Neutrophil (primary cell): ENCODE measurements around the gene CERS1.

Source experiments
- H3K27ac ChIP-seq: fragments of 200-600 bp; sonication (generic); 2 replicates; pipeline ENCODE4 v1.5.1; 2016; ENCODE audit warnings: mild to moderate bottlenecking, moderate library complexity
- H3K27me3 ChIP-seq: fragments of 200-600 bp; sonication (generic); 2 replicates; pipeline ENCODE4 v1.6.0; 2016; ENCODE audit warnings: mild to moderate bottlenecking
- H3K36me3 ChIP-seq: fragments of 200-600 bp; sonication (generic); 2 replicates; pipeline ENCODE4 v1.5.1; 2017
- H3K4me1 ChIP-seq, 2 experiments: fragments of 200-600 bp in 1 of 2; sonication (generic) in 1 of 2; 1 replicate in 1 of 2; 2 replicates in 1 of 2; pipeline versions ENCODE4 v1.5.1 to v1.6.1; 2013 to 2016; ENCODE audit warnings: low read depth in 1 of 2, low read length in 1 of 2, mild to moderate bottlenecking in 1 of 2, moderate library complexity in 1 of 2; ENCODE audit not compliant: control insufficient read depth in 1 of 2, insufficient read depth in 1 of 2
- H3K4me3 ChIP-seq, 2 experiments: fragments of 200-600 bp in 1 of 2; sonication (generic) in 1 of 2; 1 replicate in 1 of 2; 2 replicates in 1 of 2; pipeline ENCODE4 v1.5.1; 2013 to 2016; ENCODE audit warnings: low read depth in 1 of 2, low read length in 1 of 2, mild to moderate bottlenecking in 1 of 2, moderate library complexity in 1 of 2
- H3K9me3 ChIP-seq: fragments of 200-600 bp; sonication (generic); 2 replicates; pipeline ENCODE4 v1.5.1; 2016
- TF ChIP-seq, protein P1 (sequence below): fragments of 200-600 bp; sonication (generic); IDR thresholded peaks from 2 replicates; pipeline ENCODE4 v1.5.1; 2016; ENCODE audit warnings: antibody characterized with exemption

CERS1 gene

GRCh38 chr19:18833141-18833476, 62.8 kb downstream of the CERS1 start:
- TF ChIP-seq, protein P1, sequence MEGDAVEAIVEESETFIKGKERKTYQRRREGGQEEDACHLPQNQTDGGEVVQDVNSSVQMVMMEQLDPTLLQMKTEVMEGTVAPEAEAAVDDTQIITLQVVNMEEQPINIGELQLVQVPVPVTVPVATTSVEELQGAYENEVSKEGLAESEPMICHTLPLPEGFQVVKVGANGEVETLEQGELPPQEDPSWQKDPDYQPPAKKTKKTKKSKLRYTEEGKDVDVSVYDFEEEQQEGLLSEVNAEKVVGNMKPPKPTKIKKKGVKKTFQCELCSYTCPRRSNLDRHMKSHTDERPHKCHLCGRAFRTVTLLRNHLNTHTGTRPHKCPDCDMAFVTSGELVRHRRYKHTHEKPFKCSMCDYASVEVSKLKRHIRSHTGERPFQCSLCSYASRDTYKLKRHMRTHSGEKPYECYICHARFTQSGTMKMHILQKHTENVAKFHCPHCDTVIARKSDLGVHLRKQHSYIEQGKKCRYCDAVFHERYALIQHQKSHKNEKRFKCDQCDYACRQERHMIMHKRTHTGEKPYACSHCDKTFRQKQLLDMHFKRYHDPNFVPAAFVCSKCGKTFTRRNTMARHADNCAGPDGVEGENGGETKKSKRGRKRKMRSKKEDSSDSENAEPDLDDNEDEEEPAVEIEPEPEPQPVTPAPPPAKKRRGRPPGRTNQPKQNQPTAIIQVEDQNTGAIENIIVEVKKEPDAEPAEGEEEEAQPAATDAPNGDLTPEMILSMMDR = no peak
- peak overlapping the region; percentile 81 to 90 for H3K4me3 ChIP-seq
- H3K36me3 ChIP-seq = peaks cover 22% of the 10 kb centered on the region
- H3K27me3 ChIP-seq = peaks cover 24% of the 10 kb centered on the region
- no peaks in the 10 kb centered on the region for H3K9me3 ChIP-seq
- H3K27ac ChIP-seq = peak overlapping the region; percentile 91
- H3K4me1 ChIP-seq = peaks cover 41 to 43% of the 10 kb centered on the region in 2 experiments

DNA sequence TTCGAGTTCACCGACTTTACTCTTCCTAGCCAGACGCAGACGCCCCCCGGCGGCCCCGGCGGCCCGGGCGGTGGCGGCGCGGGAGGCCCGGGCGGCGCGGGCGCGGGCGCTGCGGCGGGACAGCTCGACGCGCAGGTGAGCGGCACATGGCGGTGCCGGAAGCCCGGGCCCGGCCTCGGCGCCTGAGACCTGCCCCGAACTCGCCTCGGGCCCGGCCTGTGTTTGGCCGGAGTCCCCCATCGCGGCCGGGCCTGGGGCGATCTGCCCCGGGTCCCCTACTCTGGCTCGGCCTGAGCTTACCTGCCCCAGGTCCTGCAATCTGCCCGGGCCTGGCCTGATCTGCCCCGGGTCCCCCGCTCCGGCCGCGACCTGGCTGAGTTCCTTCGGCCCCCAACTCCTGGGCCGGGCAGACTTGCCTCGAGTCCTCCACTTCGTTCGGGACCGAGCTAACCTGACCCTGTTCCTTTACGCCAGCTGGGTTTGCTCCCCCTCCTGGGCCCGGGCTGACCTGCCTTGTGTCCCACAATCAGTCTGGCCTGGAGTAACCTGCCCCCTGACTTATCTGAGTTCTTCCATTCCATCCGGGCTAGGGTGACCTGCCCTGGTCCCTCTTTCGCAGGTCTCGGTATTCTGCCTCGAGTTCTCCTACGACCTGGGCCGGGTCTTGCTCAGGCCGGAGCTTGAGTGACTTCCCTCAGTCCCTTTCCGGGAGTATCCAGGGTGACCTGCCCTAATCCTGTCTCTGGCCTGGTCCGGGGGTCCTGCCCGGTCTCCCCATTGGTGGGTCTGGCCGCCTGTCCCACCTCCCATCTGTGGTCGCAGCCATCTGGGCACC, 63.4 kb downstream of the CERS1 start:
- H3K36me3 ChIP-seq = peaks cover 16% of the 10 kb centered on the region
- TF ChIP-seq, protein P1 = no peak
- peaks cover 41 to 43% of the 10 kb centered on the region in 2 experiments for H3K4me1 ChIP-seq

GRCh38 chr19:18831524-18832305, 64.2 kb downstream of the CERS1 start, which contains the start of gene UPF1:
Gene UPF1, plus strand, starts transcription at chr19:18831959. Its CDS starts 251 bp downstream, at chr19:18832210.
- Histone ChIP-seq H3K4me3 (peak within 1 kb of the TSS; percentile 81 to 90), H3K4me1 (peaks cover 41 to 43% of the 10 kb centered on the region in 2 experiments), H3K9me3 (no peaks in the 10 kb centered on the region), H3K36me3 (peaks cover 10% of the 10 kb centered on the region), H3K27ac (peak within 1 kb of the TSS; percentile 91), H3K27me3 (peaks cover 38% of the 10 kb centered on the region)
- TF ChIP-seq, protein P1 = peak; percentile 73

More for the DNA sequence above, 63.4 kb downstream of the CERS1 start:
- peak overlapping the region; percentile 81 to 90 for H3K4me3 ChIP-seq
- H3K27ac ChIP-seq = peak overlapping the region; percentile 91
- H3K9me3 ChIP-seq = no peaks in the 10 kb centered on the region
- peaks cover 30% of the 10 kb centered on the region for H3K27me3 ChIP-seq

GRCh38 chr19:18830488-18830887, 65.5 kb downstream of the CERS1 start:
- TF ChIP-seq, protein P1 = no peak
- no peak overlapping the region for H3K27ac ChIP-seq
- peaks cover 50% of the 10 kb centered on the region for H3K27me3 ChIP-seq
- peaks cover 33 to 35% of the 10 kb centered on the region in 2 experiments for H3K4me1 ChIP-seq
- H3K9me3 ChIP-seq = no peaks in the 10 kb centered on the region
- no peak overlapping the region for H3K4me3 ChIP-seq
- H3K36me3 ChIP-seq = peaks cover 7% of the 10 kb centered on the region

DNA sequence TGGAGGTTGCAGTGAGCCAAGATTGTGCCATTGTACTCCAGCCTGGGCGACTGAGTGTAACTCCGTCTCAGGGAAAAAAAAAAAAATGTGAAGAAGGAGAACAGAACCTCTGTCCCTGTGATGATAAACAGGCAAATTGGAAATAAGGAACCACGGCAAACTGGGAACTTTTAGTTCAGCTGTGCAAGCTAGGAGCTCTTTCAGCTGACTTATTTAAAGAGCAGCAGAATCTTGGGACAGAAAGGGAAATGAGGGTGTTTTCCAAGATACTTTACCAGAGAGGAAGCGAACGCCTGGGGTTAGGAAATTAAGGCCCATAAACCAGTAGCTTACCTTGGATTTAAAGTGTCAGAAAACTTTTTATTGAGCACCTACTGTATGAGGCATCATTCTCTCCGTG, 67.2 kb downstream of the CERS1 start:
- Histone ChIP-seq H3K27me3 (peaks cover 52% of the 10 kb centered on the region), H3K9me3 (no peaks in the 10 kb centered on the region), H3K4me1 (peaks cover 18% of the 10 kb centered on the region in 2 experiments), H3K4me3 (no peak overlapping the region), H3K27ac (no peak overlapping the region), H3K36me3 (no peaks in the 10 kb centered on the region)
- TF ChIP-seq, protein P1 = no peak
